Upper lobe of right lung (tissue), 1 donor: Measurements from ENCODE around the gene NUDCD2. TPM values are rescaled to one million over a fixed set of nuclear protein-coding genes. Genes with fewer than 3 reads are reported as not detected.

Experiments
- ATAC-seq: fragments of 200-7000 bp; cut with Tn5 transposase; one replicate; pipeline ENCODE4 v1.9.1; 2020; ENCODE audit warnings: mild to moderate bottlenecking, moderate library complexity
- DNase-seq: peaks from one replicate; pipeline ENCODE4 v3.0.0-alpha.2; 2020
- H3K27ac ChIP-seq: fragments of 200-600 bp; one replicate; pipeline ENCODE4 v1.8.0; 2022
- H3K27me3 ChIP-seq: fragments of 200-600 bp; one replicate; pipeline ENCODE4 v1.8.0; 2022; ENCODE audit warnings: mild to moderate bottlenecking
- H3K36me3 ChIP-seq: fragments of 200-600 bp; one replicate; pipeline ENCODE4 v1.8.0; 2022
- H3K4me1 ChIP-seq: fragments of 200-600 bp; one replicate; pipeline ENCODE4 v1.8.0; 2022
- H3K4me3 ChIP-seq: fragments of 200-600 bp; one replicate; pipeline ENCODE4 v1.8.0; 2022; ENCODE audit warnings: mild to moderate bottlenecking
- H3K9me3 ChIP-seq: fragments of 200-600 bp; one replicate; pipeline ENCODE4 v1.8.0; 2022
- intact Hi-C: fragments of 100-400 bp; cut with DNase I; formaldehyde crosslinking; loops from one replicate; pipeline ENCODE4 v1.11.0; 2022
- total RNA-seq: library from RNA; stranded (reverse); fragmentation: NEBNext Ultra II Directional; extraction: Animal tissue kit (Norgen Biotek cat#: 25700); gene quantifications from one replicate; pipeline ENCODE4 v1.2.1, GENCODE V29; 2021
- TF ChIP-seq, protein P1 (sequence below): fragments of 200-600 bp; IDR thresholded peaks from one replicate; pipeline ENCODE4 v1.8.0; 2022; ENCODE audit warnings: antibody characterized with exemption
- donor health status: DM: no; HTN: yes; CAD: no; lungs with severe emphysema.

NUDCD2 gene
- total RNA-seq, 1 donor from 2014 or later, result 21.8 TPM

- Histone ChIP-seq H3K36me3 (no peaks in the 10 kb centered on the region), H3K9me3 (no peaks in the 10 kb centered on the region), H3K27ac (peak within 1 kb of the TSS; percentile 99), H3K4me3 (peak within 1 kb of the TSS; percentile 74), H3K27me3 (no peaks in the 10 kb centered on the region), H3K4me1 (peaks cover 32% of the 10 kb centered on the region)
- ATAC-seq, result peak; percentile 97
- TF ChIP-seq, protein P1, sequence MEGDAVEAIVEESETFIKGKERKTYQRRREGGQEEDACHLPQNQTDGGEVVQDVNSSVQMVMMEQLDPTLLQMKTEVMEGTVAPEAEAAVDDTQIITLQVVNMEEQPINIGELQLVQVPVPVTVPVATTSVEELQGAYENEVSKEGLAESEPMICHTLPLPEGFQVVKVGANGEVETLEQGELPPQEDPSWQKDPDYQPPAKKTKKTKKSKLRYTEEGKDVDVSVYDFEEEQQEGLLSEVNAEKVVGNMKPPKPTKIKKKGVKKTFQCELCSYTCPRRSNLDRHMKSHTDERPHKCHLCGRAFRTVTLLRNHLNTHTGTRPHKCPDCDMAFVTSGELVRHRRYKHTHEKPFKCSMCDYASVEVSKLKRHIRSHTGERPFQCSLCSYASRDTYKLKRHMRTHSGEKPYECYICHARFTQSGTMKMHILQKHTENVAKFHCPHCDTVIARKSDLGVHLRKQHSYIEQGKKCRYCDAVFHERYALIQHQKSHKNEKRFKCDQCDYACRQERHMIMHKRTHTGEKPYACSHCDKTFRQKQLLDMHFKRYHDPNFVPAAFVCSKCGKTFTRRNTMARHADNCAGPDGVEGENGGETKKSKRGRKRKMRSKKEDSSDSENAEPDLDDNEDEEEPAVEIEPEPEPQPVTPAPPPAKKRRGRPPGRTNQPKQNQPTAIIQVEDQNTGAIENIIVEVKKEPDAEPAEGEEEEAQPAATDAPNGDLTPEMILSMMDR, result peak; percentile 55
- peak; percentile 98 for DNase-seq
- intact Hi-C loops, result no loop called here
These were observed 45.6 kb upstream of the NUDCD2 start, which contains the start of gene MAT2B for GRCh38 chr5:163505368-163506094. TSS of gene MAT2B (plus strand) at chr5:163505619. CDS start at chr5:163505687, 68 bp downstream.

GRCh38 chr5:163505049-163505367 is 45.1 kb upstream of the NUDCD2 start:
- DNase-seq (no peak), ATAC-seq (no peak)
- TF ChIP-seq, protein P1, result no peak
- intact Hi-C loops, result no loop called here
- H3K27me3 ChIP-seq, result no peaks in the 10 kb centered on the region
- H3K36me3 ChIP-seq, result no peaks in the 10 kb centered on the region
- peak overlapping the region; percentile 74 for H3K4me3 ChIP-seq
- peaks cover 27% of the 10 kb centered on the region for H3K4me1 ChIP-seq
- no peaks in the 10 kb centered on the region for H3K9me3 ChIP-seq
- peak overlapping the region; percentile 99 for H3K27ac ChIP-seq

DNA sequence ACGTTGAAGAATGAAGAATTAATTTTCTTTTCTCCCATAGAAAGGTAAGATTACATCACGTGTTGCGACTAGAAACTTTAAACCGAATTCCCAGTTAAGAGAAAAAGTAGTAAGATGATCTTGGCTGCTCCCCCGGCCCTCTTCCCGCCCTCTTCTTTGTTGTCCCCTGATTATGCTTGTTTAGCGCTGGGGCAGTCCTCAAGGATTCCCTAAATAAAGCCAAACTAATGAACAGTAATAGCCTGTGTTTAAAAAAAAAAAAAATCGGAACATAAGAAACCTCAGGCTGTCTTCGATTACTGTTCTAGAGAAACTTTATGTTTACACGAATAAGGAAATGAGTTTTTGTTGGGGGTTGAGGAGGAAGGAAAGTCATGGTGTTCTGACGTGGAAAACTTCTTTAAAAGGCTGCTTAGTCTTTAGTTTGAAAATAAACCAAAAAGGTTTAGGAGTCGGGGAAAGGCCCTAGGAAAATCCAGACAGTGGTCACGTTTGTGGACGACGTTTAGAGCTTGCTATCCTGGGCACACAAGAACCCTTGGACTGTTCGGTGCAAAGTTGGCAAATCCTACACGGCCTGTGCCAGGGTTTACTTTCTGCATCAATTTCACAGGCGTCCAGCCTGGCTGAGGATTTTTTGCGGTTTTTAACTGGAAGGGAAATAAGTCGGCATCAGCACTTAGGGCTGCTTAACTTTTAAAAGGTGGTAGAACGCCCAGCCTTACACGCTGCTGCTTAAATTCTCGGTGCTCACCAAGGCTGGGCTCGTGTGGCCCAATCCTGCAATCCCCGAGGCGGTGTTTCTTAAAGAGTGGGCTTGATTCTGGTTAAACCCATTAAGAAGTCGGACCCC is 44.4 kb upstream of the NUDCD2 start:
- Histone ChIP-seq H3K27me3 (no peaks in the 10 kb centered on the region), H3K27ac (peak overlapping the region; percentile 99), H3K4me1 (peaks cover 20% of the 10 kb centered on the region), H3K9me3 (no peaks in the 10 kb centered on the region), H3K36me3 (no peaks in the 10 kb centered on the region), H3K4me3 (peak overlapping the region; percentile 74)
- peak; percentile 47 for ATAC-seq
- intact Hi-C loops, result no loop called here
- no peak for DNase-seq
- TF ChIP-seq, protein P1, result no peak

DNA sequence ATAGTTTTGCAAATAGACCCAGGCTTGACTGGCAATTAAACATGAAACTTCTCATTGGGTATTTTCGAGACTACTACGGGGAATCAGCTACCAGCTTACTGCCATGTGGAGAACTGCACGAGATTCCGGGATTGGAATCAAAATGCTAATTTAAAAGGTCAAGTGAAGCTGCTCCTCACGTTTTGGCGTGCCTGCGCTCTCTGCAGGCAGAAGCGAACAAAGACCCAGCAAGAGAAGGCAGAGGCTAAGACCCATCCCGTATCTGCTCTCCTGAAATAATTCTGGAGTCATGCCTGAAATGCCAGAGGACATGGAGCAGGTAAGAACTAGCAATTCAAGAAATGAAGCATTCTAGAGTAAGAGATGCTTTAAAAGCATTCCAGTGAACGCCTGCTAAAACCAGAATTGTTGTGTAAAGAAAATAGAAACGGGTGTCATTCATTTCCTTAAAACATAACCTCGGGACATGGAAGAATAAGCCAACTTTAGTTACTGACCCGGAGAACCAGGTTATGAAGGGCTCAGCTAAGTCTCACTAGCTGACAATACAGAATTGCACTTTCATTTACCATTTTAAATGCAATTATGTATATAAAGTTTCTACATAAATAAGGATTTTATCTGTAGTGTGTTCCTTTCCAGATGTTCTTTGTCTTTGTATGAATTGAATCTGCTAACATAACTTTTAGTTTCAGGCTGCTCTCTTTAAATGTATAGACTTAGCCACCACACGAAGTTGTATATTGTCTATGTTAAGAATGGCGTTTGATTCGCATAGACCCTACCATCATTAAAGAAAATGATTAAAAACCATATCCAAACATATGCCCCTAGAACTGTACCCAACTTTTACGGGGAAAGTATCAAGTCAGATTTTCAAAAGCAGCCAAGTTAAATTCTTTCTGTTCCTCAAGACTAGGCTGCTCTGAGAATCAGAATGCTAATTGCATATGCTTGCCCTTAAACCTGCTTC is 43.5 kb upstream of the NUDCD2 start:
- intact Hi-C loops, result no loop called here
- ATAC-seq (peak; percentile 47), DNase-seq (peak; percentile 70)

More for the DNA sequence above, 43.5 kb upstream of the NUDCD2 start:
- Histone ChIP-seq H3K27ac (peak overlapping the region; percentile 99), H3K9me3 (no peaks in the 10 kb centered on the region), H3K27me3 (no peaks in the 10 kb centered on the region), H3K36me3 (no peaks in the 10 kb centered on the region), H3K4me1 (peaks cover 12% of the 10 kb centered on the region), H3K4me3 (peak overlapping the region; percentile 74)
- TF ChIP-seq, protein P1, result peak; percentile 51
